Vagina (tissue), 2 donors: ENCODE data around the gene SMIM23.

Source experiments
- POLR2A ChIP-seq, 2 donors: fragments of 450-650 bp; IDR thresholded peaks; one replicate each; pipeline ENCODE4 v1.6.1; 2017; ENCODE audit warnings: antibody characterized with exemption in 2 of 2, mild to moderate bottlenecking in 2 of 2, moderate library complexity in 2 of 2
- TF ChIP-seq, protein P1 (sequence below), 3 experiments: fragments of 450-650 bp in 2 of 3; fragments of 200-600 bp in 1 of 3; sonication (generic) in 1 of 3; IDR thresholded peaks; one replicate each; pipeline ENCODE4 v1.5.1; 2017 to 2019; ENCODE audit warnings: antibody characterized with exemption in 3 of 3, mild to moderate bottlenecking in 2 of 3, moderate library complexity in 2 of 3

DNA sequence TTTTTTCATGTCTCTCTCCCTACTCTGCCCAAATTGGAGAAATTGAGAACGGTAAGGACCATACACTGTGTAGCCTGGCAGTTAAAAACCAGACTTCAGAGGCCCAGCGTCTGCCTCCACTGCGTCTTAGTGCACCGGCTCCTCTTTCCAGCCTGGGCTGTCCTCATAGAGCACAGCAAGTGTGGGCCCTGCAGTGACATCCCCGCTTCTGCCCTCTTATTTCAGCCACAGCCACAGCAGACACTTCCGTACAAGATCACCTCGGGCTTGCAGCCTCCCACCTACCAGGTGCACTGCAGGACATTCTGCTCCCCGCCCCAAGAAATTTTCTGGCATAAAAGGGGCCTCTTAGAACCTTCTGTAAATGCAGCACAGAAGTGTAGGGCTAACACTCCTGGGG, 21.4 kb upstream of the SMIM23 start:
- TF ChIP-seq POLR2A (IDR thresholded peaks at IDR 0.05) = no peak
- TF ChIP-seq, protein P1, sequence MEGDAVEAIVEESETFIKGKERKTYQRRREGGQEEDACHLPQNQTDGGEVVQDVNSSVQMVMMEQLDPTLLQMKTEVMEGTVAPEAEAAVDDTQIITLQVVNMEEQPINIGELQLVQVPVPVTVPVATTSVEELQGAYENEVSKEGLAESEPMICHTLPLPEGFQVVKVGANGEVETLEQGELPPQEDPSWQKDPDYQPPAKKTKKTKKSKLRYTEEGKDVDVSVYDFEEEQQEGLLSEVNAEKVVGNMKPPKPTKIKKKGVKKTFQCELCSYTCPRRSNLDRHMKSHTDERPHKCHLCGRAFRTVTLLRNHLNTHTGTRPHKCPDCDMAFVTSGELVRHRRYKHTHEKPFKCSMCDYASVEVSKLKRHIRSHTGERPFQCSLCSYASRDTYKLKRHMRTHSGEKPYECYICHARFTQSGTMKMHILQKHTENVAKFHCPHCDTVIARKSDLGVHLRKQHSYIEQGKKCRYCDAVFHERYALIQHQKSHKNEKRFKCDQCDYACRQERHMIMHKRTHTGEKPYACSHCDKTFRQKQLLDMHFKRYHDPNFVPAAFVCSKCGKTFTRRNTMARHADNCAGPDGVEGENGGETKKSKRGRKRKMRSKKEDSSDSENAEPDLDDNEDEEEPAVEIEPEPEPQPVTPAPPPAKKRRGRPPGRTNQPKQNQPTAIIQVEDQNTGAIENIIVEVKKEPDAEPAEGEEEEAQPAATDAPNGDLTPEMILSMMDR (IDR thresholded peaks at IDR 0.05) = no peak
